B cell (primary cell): ENCODE results near the gene VIPR2. TPM values are rescaled to one million over a fixed set of nuclear protein-coding genes. Genes with fewer than 3 reads are reported as not detected.

Experiments used
- ATAC-seq: fragments of 200-7000 bp; cut with Tn5 transposase; one replicate; pipeline ENCODE4 v1.10.0; 2021; ENCODE audit warnings: low read depth, mild to moderate bottlenecking, moderate number of reproducible peaks, moderate library complexity
- CTCF ChIA-PET: fragments of 350-600 bp; sonication (Branson Sonifier 250); formaldehyde crosslinking; loops from one replicate; lab custom pipeline; 2021; ENCODE audit warnings: antibody characterized with exemption, inconsistent platforms; lab: Charles Lee
- POLR2A ChIA-PET: fragments of 350-600 bp; sonication (Branson Sonifier 250); formaldehyde crosslinking; loops from one replicate; lab custom pipeline; 2021; ENCODE audit warnings: antibody characterized with exemption; lab: Charles Lee
- DNase-seq: peaks from one replicate; pipeline ENCODE4 v3.0.0; 2013
- H2AFZ ChIP-seq: 2 replicates; pipeline ENCODE4 v1.6.1; 2012; ENCODE audit warnings: mild to moderate bottlenecking, low read depth, low read length; ENCODE audit not compliant: insufficient read depth, poor library complexity, severe bottlenecking
- H3K27ac ChIP-seq, 2 donors: 1 replicate in 1 of 2; 2 replicates in 1 of 2; pipeline ENCODE4 v1.5.1; 2012 to 2013; ENCODE audit warnings: low read length in 2 of 2, mild to moderate bottlenecking in 2 of 2, moderate library complexity in 1 of 2
- H3K27me3 ChIP-seq, 4 experiments: fragments of 200-600 bp in 1 of 4; sonication (generic) in 1 of 4; replicated peaks in 1 of 4; 1 replicate in 2 of 4; 2 replicates in 2 of 4; pipeline versions ENCODE4 v1.6.1 to v1.7.0; 2013 to 2016; ENCODE audit warnings: low read length in 3 of 4, mild to moderate bottlenecking in 2 of 4, mixed read lengths in 1 of 4, moderate library complexity in 1 of 4; ENCODE audit not compliant: insufficient read depth in 4 of 4, control insufficient read depth in 3 of 4; ENCODE audit errors: control extremely low read depth in 1 of 4
- H3K36me3 ChIP-seq, 2 experiments: replicated peaks in 1 of 2; 1 replicate in 1 of 2; 2 replicates in 1 of 2; pipeline versions ENCODE4 v1.6.1 to v1.7.1; 2013; ENCODE audit warnings: low read length in 1 of 2; ENCODE audit not compliant: insufficient read depth in 2 of 2, control insufficient read depth in 1 of 2; ENCODE audit errors: control extremely low read depth in 1 of 2, extremely low read depth in 1 of 2
- H3K4me1 ChIP-seq, 2 donors: fragments of 200-600 bp in 1 of 2; sonication (generic) in 1 of 2; 1 replicate in 1 of 2; 2 replicates in 1 of 2; pipeline versions ENCODE4 v1.5.1 to v1.6.1; 2013 to 2017; ENCODE audit warnings: low read length in 2 of 2; ENCODE audit not compliant: control insufficient read depth in 2 of 2, insufficient read depth in 2 of 2
- H3K4me2 ChIP-seq: replicated peaks from 2 replicates; pipeline ENCODE3; 2012; ENCODE audit warnings: mild to moderate bottlenecking, low read depth, low read length; ENCODE audit not compliant: poor library complexity, severe bottlenecking
- H3K4me3 ChIP-seq, 5 experiments: fragments of 200-600 bp in 1 of 5; sonication (generic) in 1 of 5; 1 replicate in 3 of 5; 2 replicates in 2 of 5; pipeline versions ENCODE4 v1.5.1 to v1.7.0; 2011 to 2016; ENCODE audit warnings: low read length in 4 of 5, mild to moderate bottlenecking in 4 of 5, low read depth in 2 of 5, control low read depth in 1 of 5, moderate library complexity in 1 of 5; ENCODE audit not compliant: insufficient read depth in 1 of 5; ENCODE audit errors: control extremely low read depth in 1 of 5, extremely low read depth in 1 of 5
- H3K79me2 ChIP-seq: fragments of 200-600 bp; sonication (generic); one replicate; pipeline ENCODE4 v1.6.0; 2016; ENCODE audit warnings: low read length; ENCODE audit not compliant: control insufficient read depth, insufficient read depth
- H3K9ac ChIP-seq: fragments of 200-600 bp; sonication (generic); 2 replicates; pipeline ENCODE4 v1.6.1; 2017; ENCODE audit warnings: mild to moderate bottlenecking, low read length, moderate library complexity
- H3K9me3 ChIP-seq, 3 donors: one replicate each; pipeline versions ENCODE4 v1.6.1 to v1.7.1; 2013; ENCODE audit warnings: low read length in 2 of 3; ENCODE audit not compliant: control insufficient read depth in 2 of 3, insufficient read depth in 1 of 3; ENCODE audit errors: control extremely low read depth in 1 of 3
- H4K20me1 ChIP-seq: 2 replicates; pipeline ENCODE4 v1.6.0; 2012; ENCODE audit warnings: mild to moderate bottlenecking, low read length; ENCODE audit not compliant: insufficient read depth, control insufficient read depth, poor library complexity, severe bottlenecking
- H3K27ac Mint-ChIP-seq: one replicate; pipeline ENCODE4 v1.8.0; 2021; ENCODE audit warnings: mixed read lengths
- H3K27me3 Mint-ChIP-seq: one replicate; pipeline ENCODE4 v1.8.0; 2021; ENCODE audit warnings: mixed read lengths
- H3K4me1 Mint-ChIP-seq: one replicate; pipeline ENCODE4 v1.8.0; 2021; ENCODE audit warnings: mixed read lengths
- H3K4me3 Mint-ChIP-seq: one replicate; pipeline ENCODE4 v1.8.0; 2021; ENCODE audit warnings: mixed read lengths
- H3K9me3 Mint-ChIP-seq: one replicate; pipeline ENCODE4 v1.8.0; 2022; ENCODE audit warnings: mixed read lengths; ENCODE audit not compliant: insufficient read depth
- EZH2 ChIP-seq: IDR thresholded peaks from 2 replicates; pipeline ENCODE4 v1.6.1; 2012; ENCODE audit warnings: borderline replicate concordance, low read depth, mild to moderate bottlenecking, moderate library complexity, low read length; ENCODE audit not compliant: insufficient read depth, poor library complexity, severe bottlenecking
- WGBS: methylation state at CpG from one replicate; pipeline ENCODE4 v1.1.5; 2013; ENCODE audit warnings: missing lambda C conversion rate; ENCODE audit not compliant: insufficient coverage; 5-methylcytosine and 5-hydroxymethylcytosine counted together
- intact Hi-C: fragments of 100-400 bp; cut with micrococcal nuclease; formaldehyde crosslinking; loops from one replicate; pipeline ENCODE4 v1.10.0; 2022
- polyA plus RNA-seq: library from polyadenylated mRNA; depleted of rRNA; stranded (reverse); fragments of >200 nt; gene quantifications from 2 replicates; pipeline ENCODE4 v1.2.3, GENCODE V29; 2012
- total RNA-seq, 2 donors: library from RNA; stranded (reverse); fragments of 120-200 nt in 1 of 2; gene quantifications; 1 replicate in 1 of 2; 2 replicates in 1 of 2; pipeline versions ENCODE4 v1.2.3 to v1.2.4, GENCODE V29; 2013 to 2022
- TF ChIP-seq, protein P1 (sequence below): fragments of 200-600 bp; IDR thresholded peaks from one replicate; pipeline ENCODE4 v1.8.0; 2022; ENCODE audit warnings: antibody characterized with exemption, mild to moderate bottlenecking

Gene VIPR2
- total and polyA plus RNA-seq, 2 donors (not counting 1 experiment from before 2014, with no cell fraction given) = not detected

DNA sequence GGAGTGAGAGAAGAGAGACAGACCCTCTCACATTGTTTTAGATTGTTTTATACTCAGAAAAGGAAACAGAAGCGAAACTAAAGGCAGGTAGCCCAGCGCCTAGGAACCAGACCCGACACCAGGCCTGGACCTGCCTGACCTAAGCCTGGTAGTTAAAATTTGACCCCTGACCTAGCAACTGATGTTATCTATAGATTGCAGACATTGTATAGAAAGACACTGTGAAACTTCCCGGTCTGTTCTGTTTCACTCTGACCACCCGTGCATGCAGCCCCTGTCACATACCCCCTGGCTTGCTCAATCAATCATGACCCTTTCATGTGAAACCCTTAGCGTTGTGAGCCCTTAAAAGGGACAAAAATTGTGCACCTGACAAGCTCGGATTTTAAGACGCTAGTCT is 31.6 kb downstream of the VIPR2 start:
- Histone ChIP-seq H3K79me2 (no peaks in the 10 kb centered on the region), H3K36me3 (no peaks in the 10 kb centered on the region), H3K4me2 (no peak overlapping the region), H3K4me3 (no peak overlapping the region), H2AFZ (no peak overlapping the region), H3K9me3 (peaks cover 0 to 22% (median 0%) of the 10 kb centered on the region in 3 donors), H3K4me1 (no peaks in the 10 kb centered on the region), H3K9ac (no peak overlapping the region), H3K27me3 (peaks cover 0 to 12% (median 0%) of the 10 kb centered on the region in 4 experiments), H4K20me1 (no peaks in the 10 kb centered on the region), H3K27ac (no peak overlapping the region)
- H3K4me3 Mint-ChIP-seq = no peak overlapping the region
- no peaks in the 10 kb centered on the region for H3K4me1 Mint-ChIP-seq
- no peaks in the 10 kb centered on the region for H3K9me3 Mint-ChIP-seq
- DNase-seq (no peak), ATAC-seq (no peak)
- POLR2A ChIA-PET = no interaction called here
- H3K27ac Mint-ChIP-seq = no peak overlapping the region
- TF ChIP-seq, protein P1, sequence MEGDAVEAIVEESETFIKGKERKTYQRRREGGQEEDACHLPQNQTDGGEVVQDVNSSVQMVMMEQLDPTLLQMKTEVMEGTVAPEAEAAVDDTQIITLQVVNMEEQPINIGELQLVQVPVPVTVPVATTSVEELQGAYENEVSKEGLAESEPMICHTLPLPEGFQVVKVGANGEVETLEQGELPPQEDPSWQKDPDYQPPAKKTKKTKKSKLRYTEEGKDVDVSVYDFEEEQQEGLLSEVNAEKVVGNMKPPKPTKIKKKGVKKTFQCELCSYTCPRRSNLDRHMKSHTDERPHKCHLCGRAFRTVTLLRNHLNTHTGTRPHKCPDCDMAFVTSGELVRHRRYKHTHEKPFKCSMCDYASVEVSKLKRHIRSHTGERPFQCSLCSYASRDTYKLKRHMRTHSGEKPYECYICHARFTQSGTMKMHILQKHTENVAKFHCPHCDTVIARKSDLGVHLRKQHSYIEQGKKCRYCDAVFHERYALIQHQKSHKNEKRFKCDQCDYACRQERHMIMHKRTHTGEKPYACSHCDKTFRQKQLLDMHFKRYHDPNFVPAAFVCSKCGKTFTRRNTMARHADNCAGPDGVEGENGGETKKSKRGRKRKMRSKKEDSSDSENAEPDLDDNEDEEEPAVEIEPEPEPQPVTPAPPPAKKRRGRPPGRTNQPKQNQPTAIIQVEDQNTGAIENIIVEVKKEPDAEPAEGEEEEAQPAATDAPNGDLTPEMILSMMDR = no peak
- TF ChIP-seq EZH2 = no peak
- peaks cover 12% of the 10 kb centered on the region for H3K27me3 Mint-ChIP-seq
- intact Hi-C loops = no loop called here
- 39% methylated on average over 4 of the region's 8 CpGs for WGBS
- CTCF ChIA-PET = no interaction called here

DNA sequence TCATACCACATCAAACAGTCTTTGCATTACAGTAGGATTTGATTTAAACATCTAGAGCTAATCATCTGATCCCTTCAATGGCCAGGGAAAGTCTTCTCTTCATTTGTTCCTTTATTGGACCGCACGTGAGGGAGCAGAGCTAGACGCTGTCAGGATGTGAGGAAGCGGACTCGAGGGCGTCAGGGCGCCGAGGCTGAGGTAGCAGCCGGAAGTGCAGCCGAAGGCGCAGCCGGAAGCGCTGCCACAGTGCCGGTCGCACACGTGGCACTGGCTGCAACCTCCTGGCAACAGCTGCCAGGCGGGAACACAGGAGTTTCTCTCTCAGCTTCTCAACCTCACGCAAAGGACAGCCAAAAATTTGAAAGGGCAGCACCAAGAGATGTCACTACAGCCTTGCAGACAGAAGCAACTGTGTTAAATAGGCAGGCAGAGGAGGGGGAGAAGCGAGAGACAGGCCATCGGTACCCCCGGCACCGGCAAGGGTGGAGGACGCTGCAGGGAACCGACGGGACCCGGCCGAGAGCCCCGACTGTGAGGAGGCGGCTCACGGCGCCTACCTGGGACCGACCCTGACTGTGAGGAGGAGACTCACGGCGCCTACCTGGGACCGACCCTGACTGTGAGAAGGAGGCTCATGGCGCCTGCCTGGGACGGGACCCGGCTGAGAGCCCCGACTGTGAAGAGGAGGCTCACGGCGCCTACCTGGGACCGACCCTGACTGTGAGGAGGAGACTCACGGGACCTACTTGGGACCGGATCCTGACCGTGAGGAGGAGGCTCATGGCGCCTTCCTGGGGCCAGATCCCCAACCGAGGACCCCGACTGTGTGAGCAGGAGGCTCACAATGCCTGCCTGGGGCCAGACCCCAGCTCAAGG is 32.3 kb downstream of the VIPR2 start:
- ATAC-seq = no peak
- Histone ChIP-seq H3K4me1 (no peaks in the 10 kb centered on the region), H3K9ac (no peak overlapping the region), H3K9me3 (peaks cover 0 to 18% (median 0%) of the 10 kb centered on the region in 3 donors), H4K20me1 (no peaks in the 10 kb centered on the region), H3K4me3 (no peak overlapping the region), H3K4me2 (no peak overlapping the region), H3K27ac (no peak overlapping the region), H3K79me2 (no peaks in the 10 kb centered on the region), H2AFZ (peak overlapping the region; percentile 42), H3K27me3 (peaks cover 0 to 12% (median 0%) of the 10 kb centered on the region in 4 experiments), H3K36me3 (no peaks in the 10 kb centered on the region)
- intact Hi-C loops = no loop called here
- H3K4me1 Mint-ChIP-seq = no peaks in the 10 kb centered on the region
- no peaks in the 10 kb centered on the region for H3K9me3 Mint-ChIP-seq
- ChIA-PET CTCF (no interaction called here), POLR2A (no interaction called here)
- no peak overlapping the region for H3K27ac Mint-ChIP-seq
- TF ChIP-seq, protein P1 = no peak
- no peak for TF ChIP-seq EZH2
- 45% methylated on average over 47 of the region's 48 CpGs for WGBS
- H3K27me3 Mint-ChIP-seq = peaks cover 12% of the 10 kb centered on the region
- no peak for DNase-seq
- H3K4me3 Mint-ChIP-seq = no peak overlapping the region
